CD4-positive, alpha-beta T cell treated with Interleukin-12 subunit alpha and Interleukin-12 subunit beta, for 1 hour (primary cell): ENCODE results near the gene IL1A.
"Not testable (repeated sequence)": the region's sequence is repeated elsewhere in the genome, so short reads cannot be mapped to it uniquely, and the experiment has no call there.

Source experiments
- DNase-seq: peaks from one replicate; pipeline ENCODE4 v3.0.0-alpha.2; 2020

The IL1A gene, protein sequence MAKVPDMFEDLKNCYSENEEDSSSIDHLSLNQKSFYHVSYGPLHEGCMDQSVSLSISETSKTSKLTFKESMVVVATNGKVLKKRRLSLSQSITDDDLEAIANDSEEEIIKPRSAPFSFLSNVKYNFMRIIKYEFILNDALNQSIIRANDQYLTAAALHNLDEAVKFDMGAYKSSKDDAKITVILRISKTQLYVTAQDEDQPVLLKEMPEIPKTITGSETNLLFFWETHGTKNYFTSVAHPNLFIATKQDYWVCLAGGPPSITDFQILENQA

DNA sequence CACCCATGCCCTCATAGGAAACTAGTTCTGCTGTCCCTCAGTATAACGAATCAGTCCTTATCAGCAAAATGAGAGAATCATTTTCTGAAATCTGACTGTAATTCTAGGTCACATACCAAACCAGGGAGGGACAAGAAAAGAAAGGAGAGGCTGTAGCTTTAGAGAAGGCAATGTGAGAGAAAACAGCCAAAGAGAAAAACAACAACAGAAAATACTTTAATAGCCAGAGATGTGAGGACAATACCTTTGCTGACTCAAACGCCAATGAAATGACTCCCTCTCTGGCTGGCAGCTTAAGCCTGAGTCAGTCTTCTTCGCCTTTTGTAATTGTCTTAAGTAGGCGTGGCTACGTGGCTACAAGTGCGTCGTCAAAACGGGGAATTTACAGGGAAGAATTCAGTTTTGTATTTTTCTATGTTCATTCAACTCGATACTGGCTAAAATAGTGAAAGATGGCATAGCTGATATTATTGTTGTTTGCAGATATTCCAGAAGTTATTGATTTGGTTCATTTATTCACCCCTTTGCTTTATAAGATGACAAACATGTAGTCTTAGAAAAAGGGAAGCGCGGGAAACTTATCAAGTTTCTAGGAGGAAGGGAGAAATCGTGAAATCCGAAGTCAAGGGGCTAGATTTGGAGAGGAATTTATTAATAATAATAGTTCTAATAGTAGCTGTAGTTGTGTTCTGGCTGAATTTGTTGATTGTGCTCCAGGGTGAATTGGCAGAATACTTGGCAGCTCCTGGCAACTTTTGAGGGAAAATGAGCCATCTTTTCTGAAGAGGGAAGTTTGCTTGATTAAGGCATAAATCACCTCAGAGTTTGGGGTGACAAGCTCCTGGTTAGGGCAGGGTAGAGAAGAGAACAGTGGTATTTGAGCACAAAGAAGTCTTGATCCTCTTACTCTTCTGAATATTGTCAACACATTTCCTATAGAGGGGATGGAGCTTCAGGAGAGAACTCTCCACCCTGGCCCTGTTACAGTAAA, at the start of gene IL1A:
TSS of gene IL1A (minus strand) at position 295 of the 991 bp plus-strand sequence. CDS start 723 bp downstream, outside the sequence.
- no peak for DNase-seq

DNA sequence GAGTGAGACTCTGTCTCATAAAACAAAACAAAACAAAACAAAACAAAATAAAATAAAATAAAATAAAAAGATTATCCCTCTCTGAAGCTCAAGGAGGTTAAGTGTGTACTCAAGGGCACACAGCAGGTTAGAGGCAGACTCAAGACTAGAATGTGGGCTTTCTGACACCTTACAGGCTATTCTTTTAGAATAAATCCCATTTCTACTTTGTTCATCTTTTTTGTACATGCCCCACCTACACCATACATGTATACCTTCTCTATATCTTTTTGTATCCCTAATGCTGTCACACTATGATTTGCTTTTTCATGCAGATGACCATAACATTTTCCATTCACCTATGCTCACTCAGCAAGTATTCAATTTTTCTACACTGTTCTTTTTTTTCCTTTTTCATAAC, 49.7 kb upstream of the IL1A start:
- DNase-seq: no peak

DNA sequence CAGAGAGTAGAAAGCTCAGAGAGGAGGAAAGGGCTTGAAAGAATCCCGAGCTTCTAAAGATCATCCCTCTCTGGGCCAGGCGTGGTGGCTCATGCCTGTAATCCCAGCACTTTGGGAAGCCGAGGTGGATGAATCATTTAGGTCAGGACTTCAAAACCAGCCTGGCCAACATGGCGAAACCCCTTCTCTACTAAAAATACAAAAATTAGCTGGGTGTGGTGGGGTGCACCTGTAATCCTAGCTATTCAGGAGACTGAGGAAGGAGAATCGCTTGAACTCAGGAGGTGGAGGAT, 49.3 kb upstream of the IL1A start:
- not testable (repeated sequence) for DNase-seq

DNA sequence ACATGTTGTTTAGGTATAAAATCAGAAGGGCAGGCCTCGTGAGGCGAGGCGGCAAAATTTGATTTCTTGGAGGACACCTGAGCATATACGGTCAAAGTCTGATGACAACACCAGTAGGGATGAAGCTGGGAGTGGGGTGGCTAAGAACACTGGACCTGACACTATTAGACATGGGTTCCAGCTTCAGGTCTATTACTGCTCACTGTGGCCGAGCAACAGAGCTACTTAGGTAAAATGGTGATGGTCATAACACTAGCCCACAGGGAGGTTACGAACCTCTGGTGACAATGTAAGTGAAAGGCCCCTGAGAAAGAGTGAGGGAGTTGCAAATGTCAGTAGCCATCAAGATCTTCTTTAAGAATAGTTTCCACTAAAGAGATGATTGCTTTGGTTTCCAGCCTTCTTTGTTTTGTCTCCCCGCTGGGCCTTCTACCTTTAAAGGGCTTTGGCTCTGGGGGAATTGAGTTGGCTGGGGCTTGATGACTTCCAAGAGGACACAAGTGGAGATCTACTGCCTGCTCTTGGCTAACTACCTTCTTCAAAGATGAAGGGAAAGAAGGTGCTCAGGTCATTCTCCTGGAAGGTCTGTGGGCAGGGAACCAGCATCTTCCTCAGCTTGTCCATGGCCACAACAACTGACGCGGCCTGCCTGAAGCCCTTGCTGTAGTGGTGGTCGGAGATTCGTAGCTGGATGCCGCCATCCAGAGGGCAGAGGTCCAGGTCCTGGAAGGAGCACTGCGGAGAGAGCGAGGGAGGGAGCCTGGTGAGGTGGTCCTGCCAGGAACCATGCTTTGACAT, 48.7 kb upstream of the IL1A start:
- no peak for DNase-seq

DNA sequence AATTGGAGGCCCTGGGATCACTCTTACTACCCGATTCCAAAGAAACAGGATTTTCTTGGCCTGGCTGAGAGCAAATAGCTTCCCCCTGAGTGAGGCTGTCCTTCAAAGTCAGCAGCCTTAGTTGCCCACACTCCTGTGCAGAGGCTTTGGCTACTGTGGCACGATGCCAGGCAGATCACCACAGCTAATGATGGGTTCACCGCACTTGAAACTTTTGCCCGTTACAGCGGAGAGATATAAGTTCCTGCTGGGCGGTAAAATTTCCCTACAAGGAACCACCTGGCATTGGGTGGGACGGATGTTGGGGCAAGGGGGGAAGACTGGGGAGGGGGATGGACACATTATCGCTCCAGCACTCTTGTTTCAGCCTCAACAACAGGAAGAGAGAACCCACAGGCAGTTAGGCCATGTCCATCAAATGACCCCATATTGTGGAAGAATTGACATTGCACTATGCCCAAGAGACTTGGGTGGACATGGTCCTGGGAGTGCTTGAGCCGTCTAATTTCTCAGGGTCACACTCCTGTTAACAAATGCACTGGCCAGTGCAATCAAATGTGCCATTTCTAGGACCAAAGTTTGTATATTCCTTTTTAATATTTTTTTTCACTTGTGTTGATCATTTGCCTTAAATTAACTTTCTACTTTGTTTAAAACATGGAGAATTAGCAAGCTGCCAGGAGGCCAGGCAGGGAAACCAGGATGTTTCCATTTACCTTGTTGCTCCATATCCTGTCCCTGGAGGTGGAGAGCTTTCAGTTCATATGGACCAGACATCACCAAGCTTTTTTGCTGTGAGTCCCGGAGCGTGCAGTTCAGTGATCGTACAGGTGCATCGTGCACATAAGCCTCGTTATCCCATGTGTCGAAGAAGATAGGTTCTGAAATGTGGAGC, 47.9 kb upstream of the IL1A start:
- no peak for DNase-seq

DNA sequence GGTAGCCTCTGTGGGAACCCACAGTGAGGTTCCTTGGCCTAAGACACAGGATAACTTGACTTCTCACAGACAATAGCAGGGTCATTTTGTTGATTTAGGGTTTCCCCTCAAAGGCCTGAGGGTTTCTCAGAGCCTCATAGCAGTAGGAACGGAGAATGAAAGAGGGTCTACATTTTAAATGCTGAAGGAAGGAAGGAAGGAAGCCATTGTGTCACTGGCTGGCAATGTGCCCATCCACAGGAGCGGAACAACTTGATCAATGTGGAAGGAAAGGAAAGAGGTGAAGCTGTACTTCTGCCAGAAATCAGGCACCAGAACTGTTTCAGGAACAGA, 47.2 kb upstream of the IL1A start:
- no peak for DNase-seq

DNA sequence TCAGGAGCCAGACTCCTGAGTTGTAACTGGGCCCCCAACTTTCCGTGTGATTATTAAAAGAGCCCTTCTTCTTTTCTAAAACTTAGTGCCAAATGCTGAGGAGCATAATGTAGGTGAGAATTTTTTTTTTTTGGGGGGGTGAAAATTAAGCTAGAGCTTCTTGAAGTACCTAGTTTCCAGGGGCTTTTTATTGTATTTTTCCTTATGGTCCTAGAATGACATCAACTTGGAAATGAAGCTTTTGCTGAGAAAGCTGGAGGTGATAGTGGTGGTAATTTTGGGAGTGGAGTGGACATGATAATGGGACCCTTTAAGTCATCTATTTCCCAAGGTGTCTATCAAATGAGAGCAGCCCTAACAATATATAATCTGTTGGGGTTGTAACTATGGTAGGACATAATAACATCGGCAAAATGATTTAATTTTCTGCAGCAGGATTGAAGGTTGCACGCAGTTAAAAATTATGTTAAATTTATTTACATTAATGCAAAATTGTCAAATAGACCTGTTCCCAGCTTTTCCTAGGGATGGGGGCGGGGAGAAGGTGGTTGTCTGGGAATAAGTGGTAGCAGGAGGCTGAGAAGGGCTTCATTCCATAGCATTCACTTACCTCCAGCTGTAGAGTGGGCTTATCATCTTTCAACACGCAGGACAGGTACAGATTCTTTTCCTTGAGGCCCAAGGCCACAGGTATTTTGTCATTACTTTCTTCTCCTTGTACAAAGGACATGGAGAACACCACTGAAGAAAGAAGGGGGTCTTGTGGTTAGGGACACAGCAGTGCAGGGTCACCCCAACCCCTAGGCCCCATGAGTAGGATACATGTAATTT, 46.6 kb upstream of the IL1A start:
- DNase-seq: no peak

DNA sequence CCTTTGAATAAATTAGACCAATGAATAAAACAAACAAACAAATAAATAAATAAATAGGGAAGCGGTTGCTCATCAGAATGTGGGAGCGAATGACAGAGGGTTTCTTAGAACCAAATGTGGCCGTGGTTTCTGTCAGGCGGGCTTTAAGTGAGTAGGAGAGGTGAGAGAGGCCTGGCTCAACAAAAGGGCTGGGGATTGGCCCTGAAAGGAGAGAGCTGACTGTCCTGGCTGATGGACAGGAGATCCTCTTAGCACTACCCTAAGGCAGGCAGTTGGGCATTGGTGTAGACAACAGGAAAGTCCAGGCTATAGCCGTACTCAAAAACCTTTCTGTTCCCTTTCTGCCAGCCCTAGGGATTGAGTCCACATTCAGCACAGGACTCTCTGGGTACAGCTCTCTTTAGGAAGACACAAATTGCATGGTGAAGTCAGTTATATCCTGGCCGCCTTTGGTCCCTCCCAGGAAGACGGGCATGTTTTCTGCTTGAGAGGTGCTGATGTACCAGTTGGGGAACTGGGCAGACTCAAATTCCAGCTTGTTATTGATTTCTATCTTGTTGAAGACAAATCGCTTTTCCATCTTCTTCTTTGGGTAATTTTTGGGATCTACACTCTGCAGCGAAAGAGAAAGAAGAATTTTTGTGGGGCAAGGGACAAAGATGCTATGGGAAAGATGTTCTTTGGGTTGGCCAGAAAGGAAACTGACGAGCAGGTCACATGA, 45.8 kb upstream of the IL1A start:
- DNase-seq: no peak

DNA sequence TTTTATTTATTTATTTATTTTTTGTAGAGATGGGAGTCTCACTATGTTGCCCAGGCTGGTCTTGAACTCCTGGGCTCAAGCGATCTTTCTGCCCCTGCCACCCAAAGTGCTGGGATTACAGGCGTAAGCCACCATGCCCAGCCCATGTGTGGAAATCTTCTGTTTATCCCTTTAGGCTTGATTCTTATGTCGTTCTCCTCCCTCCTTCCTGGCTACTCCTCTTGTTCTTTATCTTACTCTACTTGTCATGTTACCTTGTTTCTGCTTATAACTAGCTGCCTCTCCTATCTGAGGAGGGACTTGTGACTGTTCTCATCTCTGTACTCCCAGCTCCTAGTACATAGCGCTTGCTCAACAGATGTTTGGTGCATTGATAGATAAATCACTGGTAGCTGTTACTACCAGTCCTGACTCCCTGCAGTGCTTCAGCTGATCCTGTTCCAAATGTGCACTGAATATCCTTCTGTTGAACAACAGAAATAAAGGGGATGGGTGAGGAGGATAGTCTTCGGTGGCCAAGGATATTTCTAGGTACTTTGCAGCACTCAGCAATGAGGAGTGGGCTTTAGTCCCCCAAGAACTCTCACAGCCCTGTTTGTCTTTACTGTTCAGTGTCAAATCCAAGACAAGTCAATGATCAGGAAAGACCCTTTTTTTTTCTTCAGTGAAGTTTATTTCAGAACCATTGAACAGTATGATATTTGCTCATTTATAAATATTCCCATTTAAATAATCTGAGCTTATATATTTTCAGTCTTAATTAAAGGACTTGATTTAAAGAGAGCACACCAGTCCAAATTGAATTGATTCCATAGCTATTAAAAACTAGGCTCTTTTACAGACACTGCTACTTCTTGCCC, 45.0 kb upstream of the IL1A start:
- DNase-seq: no peak

DNA sequence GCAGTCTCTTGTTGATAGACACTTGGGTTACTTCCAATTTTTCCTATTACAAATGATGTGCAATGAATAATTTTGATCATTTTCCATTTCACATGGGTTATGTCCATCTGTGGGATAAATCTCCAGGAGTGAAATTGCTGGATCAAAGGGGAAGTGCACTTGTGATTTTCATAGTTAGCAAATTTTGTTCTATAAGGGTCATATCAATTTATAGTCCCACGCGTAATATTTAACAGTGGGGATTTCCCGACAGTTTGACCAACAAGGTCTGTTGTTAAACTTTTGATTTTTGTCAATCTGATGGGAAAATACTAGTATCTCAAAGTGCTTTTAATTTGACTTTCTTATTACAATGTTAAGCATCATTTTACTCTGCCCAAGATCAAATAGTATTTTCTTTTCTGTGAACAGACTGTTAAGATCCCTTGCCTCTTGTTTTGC, 44.0 kb upstream of the IL1A start:
- DNase-seq: no peak

DNA sequence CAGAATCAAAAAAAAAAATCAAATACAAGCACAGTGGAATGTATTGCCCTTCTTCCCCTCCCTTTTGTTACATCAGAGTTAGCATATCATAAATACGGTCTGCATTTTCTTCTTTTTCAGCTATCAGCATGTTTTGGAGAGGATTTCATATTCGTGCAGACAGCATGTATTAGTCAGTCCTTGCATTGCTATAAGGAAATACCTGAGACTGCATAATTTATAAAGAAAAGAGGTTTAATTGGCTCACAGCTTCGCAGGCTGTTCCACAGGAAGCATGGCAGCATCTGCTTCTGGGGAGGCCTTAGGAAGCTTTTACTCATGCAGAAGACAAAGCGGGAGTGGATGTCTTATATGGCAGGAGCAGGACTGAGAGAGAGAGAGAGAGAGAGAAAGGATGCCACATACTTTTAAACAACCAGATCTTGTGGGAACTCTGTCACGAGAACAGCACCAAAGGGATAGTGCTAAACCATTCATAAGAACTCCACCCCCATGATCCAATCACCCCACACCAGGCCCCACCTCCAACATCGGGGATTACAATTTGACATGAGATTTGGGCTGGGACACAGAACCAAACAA, 43.4 kb upstream of the IL1A start:
- no peak for DNase-seq

DNA sequence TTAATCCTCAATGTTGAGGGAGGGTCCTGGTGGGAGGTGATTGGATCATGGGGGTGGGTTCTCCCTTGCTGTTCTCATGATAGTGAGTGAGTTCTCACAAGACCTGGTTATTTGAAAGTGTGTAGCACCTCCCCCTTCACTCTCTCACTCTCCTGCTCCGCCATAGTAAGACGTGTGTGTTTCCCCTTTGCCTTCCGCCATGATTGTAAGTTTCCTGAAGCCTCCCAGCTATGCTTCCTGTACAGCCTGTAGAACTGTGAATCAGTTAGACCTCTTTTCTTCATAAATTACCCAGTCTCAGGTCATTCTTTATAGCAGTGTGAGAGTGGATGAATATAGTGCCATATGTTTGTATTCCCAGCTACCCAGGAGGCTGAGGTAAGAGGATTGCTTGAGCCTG, 42.7 kb upstream of the IL1A start:
- DNase-seq: no peak

DNA sequence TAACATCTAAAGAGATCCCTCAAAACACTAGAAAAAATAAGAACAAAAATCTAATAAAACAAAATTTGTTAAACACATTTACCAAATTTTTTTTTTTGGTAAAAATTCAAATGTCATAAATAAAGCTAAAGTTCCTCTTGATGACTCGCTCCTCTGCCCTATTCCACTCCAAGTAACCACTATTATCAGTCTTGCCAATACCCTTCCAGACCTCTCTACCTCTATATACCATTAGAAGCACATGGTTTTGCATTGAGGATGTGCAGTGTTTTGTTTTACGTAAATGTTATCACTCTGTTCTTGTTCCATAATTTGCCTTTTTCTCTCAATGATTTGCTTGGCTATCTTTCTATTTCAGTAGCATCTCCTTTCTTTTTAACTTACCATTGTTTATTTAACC, 41.4 kb upstream of the IL1A start:
- no peak for DNase-seq

DNA sequence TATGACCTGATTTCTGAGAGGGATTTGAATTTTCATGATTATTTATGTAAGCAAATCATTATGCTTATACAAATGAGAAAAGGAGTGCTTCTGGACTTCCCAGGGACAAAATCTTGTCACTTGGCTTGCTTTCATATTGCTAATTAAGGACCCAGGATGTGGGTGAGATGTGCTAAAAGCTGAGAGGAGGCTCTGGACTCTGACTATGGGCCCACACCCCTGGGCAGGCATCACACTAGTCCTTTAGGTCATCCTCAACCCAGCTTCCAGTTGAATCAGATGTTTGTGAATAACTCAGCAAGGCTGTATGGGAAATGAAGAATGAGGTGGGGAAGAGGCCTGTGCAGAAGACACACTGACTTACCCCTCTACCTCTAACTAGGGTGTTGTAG, 40.4 kb upstream of the IL1A start:
- no peak for DNase-seq

DNA sequence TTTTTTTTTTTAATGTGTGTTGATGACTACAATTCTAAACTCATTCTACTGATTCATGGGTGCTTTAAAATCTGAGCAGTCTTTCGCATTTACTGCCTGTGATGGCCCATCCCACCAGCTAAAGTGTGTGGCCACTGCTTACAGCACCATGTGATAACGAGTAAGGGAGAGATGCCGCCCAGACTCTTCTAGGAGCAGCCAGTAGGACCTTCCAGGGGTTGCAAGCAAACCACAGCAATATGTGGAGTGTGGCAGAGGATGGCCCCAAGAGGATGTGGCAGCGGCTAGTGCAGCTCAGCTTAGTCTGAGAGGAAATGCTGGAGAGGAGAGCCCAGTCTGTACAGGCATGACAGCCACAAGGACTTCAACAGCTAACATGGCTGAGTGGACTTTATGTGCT, 37.4 kb upstream of the IL1A start:
- DNase-seq: no peak

DNA sequence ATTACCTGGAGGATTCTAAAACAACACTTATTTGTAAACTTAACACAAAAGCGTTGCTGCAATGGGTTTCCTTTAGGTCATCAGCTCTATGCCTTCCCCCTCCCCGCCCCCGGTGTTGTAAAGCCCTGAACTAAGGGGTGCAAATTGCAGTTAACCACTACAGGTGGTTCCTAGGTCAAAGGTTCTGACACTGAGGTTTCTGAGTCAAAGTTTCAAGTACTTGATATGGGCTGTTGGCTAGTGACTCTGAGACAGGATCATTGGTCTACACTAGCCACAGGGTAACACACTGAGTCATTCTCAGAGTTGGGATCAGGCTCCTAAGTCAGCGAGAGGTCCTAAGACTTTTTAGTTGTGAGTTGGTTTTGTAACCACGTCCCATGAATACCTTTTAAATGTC, 36.8 kb upstream of the IL1A start:
- DNase-seq: no peak

DNA sequence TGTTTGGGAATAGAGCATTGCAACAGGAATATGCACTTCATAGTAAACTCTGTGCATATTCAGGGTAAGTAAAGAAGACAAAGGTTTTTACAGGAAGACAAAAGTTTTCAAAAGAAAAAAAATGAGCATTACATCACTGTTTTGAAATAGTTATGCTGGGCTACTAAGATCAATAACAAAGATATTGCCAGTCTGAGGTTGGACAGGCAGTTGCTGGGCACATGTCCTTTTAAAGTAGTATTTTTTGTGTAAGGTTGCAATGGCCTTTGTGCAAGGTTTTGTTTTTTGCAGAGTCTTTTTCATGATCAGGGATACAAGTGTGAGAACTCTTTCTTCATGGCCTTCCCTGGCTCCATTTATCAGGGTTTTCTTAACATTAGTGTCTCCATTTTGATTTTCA, 36.0 kb upstream of the IL1A start:
- DNase-seq: no peak

DNA sequence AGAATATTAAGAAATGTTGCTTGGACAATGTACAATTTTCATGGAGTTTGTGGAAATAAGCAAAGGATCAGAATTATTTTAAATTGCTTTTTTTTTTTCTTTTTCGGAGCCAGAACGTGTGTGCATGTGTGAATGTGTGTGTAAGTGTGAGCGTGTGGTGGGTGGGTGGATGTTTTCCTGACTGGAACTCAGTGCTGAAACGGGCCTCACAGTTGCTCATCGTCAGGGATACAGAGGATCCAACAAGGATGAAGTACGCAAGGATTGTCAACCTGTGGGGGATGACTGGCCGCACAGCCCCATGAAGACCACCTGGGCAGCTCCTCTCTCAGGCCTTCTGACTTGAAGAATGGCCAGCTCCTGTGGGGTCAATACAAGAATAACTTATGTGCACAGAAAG, 34.8 kb upstream of the IL1A start:
- DNase-seq: no peak

DNA sequence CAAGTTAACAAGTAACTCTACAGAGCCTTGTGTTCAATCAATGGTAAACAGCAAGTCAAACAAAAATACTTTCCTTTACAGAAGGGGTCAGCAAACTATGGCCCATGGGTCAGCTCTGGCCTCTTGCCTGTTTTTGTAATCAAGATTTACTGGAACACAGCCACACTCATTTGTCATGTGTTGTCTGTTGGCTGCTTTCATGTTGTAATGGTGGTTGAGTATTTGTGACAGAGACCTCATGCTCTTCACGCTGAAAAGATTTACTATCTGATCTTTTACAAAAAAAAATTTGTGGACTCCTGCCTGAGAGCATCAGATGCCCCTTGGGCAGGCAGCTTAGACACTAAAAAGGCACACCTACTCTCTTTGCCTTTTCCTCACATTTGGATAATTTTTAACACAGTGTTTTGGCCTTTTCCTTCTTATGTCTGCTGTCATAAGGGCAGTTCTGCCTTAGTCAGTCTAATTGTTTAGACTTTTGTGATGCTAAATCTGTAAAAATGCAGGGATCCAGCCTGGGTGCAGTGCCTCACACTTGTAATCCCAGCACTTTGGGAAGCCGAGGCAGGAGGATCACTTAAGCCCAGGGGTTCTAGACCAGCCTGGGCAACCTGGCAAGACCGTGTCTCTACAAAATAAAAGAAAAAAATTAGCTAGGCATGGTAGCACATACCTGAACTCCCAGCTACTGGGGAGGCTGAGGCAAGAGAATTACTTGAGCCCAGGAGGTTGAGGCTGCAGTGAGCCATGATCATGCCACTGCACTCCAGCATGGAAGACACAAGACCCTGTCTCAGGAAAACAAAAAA, 34.0 kb upstream of the IL1A start:
- DNase-seq: no peak
